Pancreas (tissue), 10 donors: ENCODE measurements around the gene KIF3A. TPM values are rescaled to one million over a fixed set of nuclear protein-coding genes. Genes with fewer than 3 reads are reported as not detected.

ENCODE experiments used
- ATAC-seq, 4 donors: fragments of 200-7000 bp; cut with Tn5 transposase; one replicate each; pipeline versions ENCODE4 v1.8.0 to v1.9.1; 2020; ENCODE audit warnings: mild to moderate bottlenecking in 4 of 4, moderate library complexity in 4 of 4
- DNase-seq, 6 donors: peaks; one replicate each; pipeline ENCODE4 v3.0.0-alpha.2; 2020
- FAIRE-seq: peaks from 2 replicates; lab custom pipeline; 2012; peaks lifted over from hg19 to GRCh38; lab: Jason Lieb, UNC
- H3K27ac ChIP-seq, 4 donors: fragments of 200-600 bp; sonication (generic); 1 replicate in 3 of 4; 2 replicates in 1 of 4; pipeline versions ENCODE4 v1.5.0 to v1.8.0; 2020
- H3K27me3 ChIP-seq, 4 donors: fragments of 200-600 bp; one replicate each; pipeline ENCODE4 v1.8.0; 2021
- H3K36me3 ChIP-seq, 3 donors: fragments of 200-600 bp; sonication (generic) in 1 of 3; one replicate each; pipeline versions ENCODE4 v1.5.0 to v1.8.0; 2020 to 2021
- H3K4me1 ChIP-seq, 3 donors: fragments of 200-600 bp; one replicate each; pipeline ENCODE4 v1.8.0; 2021
- H3K4me3 ChIP-seq, 4 donors: fragments of 200-600 bp; sonication (generic) in 2 of 4; one replicate each; pipeline versions ENCODE4 v1.5.0 to v1.8.0; 2020 to 2021
- H3K9me3 ChIP-seq, 4 donors: fragments of 200-600 bp; one replicate each; pipeline ENCODE4 v1.8.0; 2021
- CTCF ChIP-seq, 4 donors: fragments of 200-600 bp; sonication (generic) in 3 of 4; IDR thresholded peaks; one replicate each; pipeline versions ENCODE4 v1.5.0 to v1.8.0; 2021; ENCODE audit warnings: antibody characterized with exemption in 4 of 4
- WGBS, 2 donors: extraction: QIAGEN DNeasy Blood & Tissue Kit; methylation state at CpG; one replicate each; pipeline ENCODE4 v1.1.7; 2013; 5-methylcytosine and 5-hydroxymethylcytosine counted together
- intact Hi-C, 3 donors: fragments of 100-400 bp; cut with DNase I; formaldehyde crosslinking; loops; one replicate each; pipeline versions ENCODE4 v1.11.1 to v1.14.2; 2022
- polyA plus RNA-seq, 2 donors: library from polyadenylated mRNA; stranded (reverse); fragments of 200-250 nt; gene quantifications; one replicate each; pipeline ENCODE4 v1.2.3, GENCODE V29; 2013
- total RNA-seq, 6 donors: library from RNA; stranded (reverse); fragmentation: NEBNext Ultra II Directional in 4 of 6; extraction: Animal tissue kit (Norgen Biotek cat#: 25700) in 4 of 6; gene quantifications; one replicate each; pipeline versions ENCODE4 v1.2.1 to v1.2.4, GENCODE V29; 2021 to 2023
- donor health status: healthy with polysubstance abuse.
- donor health status: DM: no; HTN: no; CAD: no; lungs with moderate emphysema.
- donor health status: DM: no; HTN: no; CAD: no.
- donor health status: control.
- donor health status: control.
- donor health status: Bipolar disorder and iron deficiency.
- donor health status: DM: yes; HTN: yes; CAD: no.
- donor health status: DM: no; HTN: no; CAD: no.
- donor health status: DM: no; HTN: no; CAD: no.
- donor health status: DM: yes; HTN: yes; CAD: no.

KIF3A gene
- total and polyA plus RNA-seq, 8 donors, result 2.4 to 6.3 (median 4.1) TPM

DNA sequence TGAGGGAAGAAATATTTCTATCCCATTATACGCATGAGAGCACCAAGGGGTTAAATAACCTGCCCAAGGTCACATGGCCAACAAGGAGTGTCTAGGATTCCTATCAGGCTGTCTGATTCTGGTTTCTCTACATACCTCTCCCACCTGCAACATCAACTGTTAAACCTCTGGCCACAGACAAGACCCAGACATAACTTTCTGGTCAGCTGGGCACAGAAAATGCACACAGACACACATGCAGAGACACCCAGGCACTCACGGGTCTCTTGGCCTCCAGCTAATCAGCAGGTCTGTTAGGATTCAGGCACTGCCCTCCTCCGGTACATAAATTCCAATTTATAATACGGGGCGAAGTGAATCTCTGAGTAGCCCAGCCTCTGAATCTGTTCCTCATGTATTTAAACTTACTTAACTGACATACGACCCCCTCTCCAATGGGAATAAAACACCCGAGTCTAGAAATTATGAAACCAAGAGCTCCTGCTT, 38.2 kb upstream of the KIF3A start:
- peak overlapping the region in 2 of 4 donors; percentile 89 to 92 for H3K4me3 ChIP-seq
- no peaks in the 10 kb centered on the region for H3K36me3 ChIP-seq
- intact Hi-C loops, result no loop called here
- DNase-seq, result no peak
- peaks cover 0 to 14% (median 6%) of the 10 kb centered on the region in 3 donors for H3K4me1 ChIP-seq
- H3K27ac ChIP-seq, result no peak overlapping the region
- WGBS, 2 donors, result 16 to 23% methylated on average over 7 of the region's 7 CpGs
- no peak for FAIRE-seq
- H3K27me3 ChIP-seq, result no peaks in the 10 kb centered on the region
- no peak for TF ChIP-seq CTCF (IDR thresholded peaks at IDR 0.05)
- peak; percentile 12 to 55 (median 24) for ATAC-seq
- H3K9me3 ChIP-seq, result no peaks in the 10 kb centered on the region

DNA sequence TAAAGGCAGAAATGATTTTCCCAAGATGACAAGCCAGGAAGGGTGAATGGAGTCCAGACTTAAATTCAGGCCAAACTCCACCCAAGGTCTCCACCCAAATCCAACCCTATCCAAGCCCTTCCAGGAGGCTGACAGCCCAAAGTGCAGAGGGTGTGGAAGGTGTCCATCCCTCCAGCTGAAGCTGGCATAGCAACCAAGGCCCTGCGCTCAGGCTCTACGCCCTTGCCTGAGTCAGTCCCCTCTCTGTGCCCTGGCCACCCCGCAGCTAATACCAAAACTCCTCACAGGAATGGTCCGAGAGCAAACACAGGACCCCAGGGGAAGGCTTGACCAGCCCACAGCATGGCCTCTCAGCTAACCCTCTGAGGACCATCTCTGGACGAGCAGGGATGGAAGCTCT, 37.5 kb upstream of the KIF3A start:
- Histone ChIP-seq H3K4me1 (peaks cover 0 to 14% (median 6%) of the 10 kb centered on the region in 3 donors), H3K9me3 (no peaks in the 10 kb centered on the region), H3K4me3 (peak overlapping the region in 1 of 4 donors; percentile 92), H3K36me3 (no peaks in the 10 kb centered on the region), H3K27me3 (no peaks in the 10 kb centered on the region), H3K27ac (no peak overlapping the region)
- DNase-seq (no peak), ATAC-seq (no peak), FAIRE-seq (no peak)
- intact Hi-C loops, result no loop called here
- no peak for TF ChIP-seq CTCF (IDR thresholded peaks at IDR 0.05)
- WGBS, 2 donors, result 87 to 94% methylated on average over 5 of the region's 5 CpGs

DNA sequence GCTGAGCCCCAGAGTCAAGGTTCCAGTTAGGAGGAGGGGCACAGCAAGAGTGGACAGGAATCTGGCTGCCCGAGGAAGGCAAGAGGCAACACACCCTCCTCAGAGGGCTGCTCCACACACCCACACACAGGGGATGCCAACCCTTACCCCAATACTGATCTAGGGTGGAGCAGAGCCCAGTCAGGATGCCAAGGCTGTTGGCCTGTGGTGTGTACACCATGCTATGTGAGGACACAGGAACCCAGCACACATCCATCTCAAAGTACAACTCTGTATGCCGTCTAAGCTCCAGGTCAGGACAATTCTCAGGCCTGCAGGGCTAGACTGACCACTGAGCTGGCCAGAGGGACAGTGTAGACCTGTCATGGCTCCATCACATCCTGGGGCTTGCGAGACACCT, 37.1 kb upstream of the KIF3A start:
- Histone ChIP-seq H3K4me1 (peaks cover 0 to 14% (median 6%) of the 10 kb centered on the region in 3 donors), H3K27me3 (no peaks in the 10 kb centered on the region), H3K4me3 (no peak overlapping the region), H3K27ac (no peak overlapping the region), H3K9me3 (no peaks in the 10 kb centered on the region), H3K36me3 (no peaks in the 10 kb centered on the region)
- ATAC-seq (no peak), FAIRE-seq (no peak), DNase-seq (no peak)
- intact Hi-C loops, result no loop called here
- 58 to 73% methylated on average over 3 of the region's 3 CpGs for WGBS, 2 donors
- TF ChIP-seq CTCF (IDR thresholded peaks at IDR 0.05), result no peak

DNA sequence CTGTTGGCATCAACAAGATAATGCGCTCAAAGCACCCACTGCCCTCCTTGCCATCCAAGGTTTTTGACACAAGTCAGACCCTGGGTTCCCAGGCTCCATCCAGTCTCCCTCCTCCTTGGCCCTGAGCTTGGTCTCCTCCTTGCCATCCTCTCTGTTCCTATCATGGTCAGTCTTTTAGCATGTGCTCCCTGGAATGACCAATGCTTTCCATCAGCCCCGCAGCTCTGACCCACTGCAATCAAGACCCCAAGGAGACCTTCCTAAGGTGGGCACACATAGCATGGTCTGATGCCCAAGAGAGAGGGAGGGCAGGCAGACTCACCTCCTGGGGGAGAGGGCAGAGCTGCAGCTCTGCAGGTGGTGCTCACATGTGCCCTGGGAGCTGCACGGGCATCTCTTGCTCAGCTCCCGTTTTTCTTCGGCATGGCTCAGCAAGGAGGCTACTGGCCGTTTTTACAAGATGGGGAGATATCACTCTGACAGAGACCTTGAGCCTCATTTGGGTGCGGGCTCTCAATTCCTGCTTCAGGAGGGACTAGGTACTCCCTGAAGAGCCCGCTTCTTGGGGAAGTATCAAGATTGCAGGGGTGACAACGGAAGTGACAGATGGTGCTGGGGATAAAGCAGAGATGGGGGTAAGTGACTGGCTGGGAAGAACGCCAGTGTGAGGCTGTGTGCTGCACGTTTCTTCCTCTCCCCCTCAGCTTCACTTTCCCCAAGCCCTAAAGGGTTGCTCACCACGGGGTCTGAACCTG, 36.4 kb upstream of the KIF3A start:
- ATAC-seq, result no peak
- DNase-seq, result no peak
- no peak for TF ChIP-seq CTCF (IDR thresholded peaks at IDR 0.05)
- H3K4me3 ChIP-seq, result no peak overlapping the region
- 72 to 75% methylated on average over 12 of the region's 12 CpGs for WGBS, 2 donors
- intact Hi-C loops, result no loop called here
- no peaks in the 10 kb centered on the region for H3K27me3 ChIP-seq
- FAIRE-seq, result no peak
- H3K27ac ChIP-seq, result no peak overlapping the region
- H3K36me3 ChIP-seq, result no peaks in the 10 kb centered on the region
- no peaks in the 10 kb centered on the region for H3K9me3 ChIP-seq
- peaks cover 0 to 14% (median 6%) of the 10 kb centered on the region in 3 donors for H3K4me1 ChIP-seq

DNA sequence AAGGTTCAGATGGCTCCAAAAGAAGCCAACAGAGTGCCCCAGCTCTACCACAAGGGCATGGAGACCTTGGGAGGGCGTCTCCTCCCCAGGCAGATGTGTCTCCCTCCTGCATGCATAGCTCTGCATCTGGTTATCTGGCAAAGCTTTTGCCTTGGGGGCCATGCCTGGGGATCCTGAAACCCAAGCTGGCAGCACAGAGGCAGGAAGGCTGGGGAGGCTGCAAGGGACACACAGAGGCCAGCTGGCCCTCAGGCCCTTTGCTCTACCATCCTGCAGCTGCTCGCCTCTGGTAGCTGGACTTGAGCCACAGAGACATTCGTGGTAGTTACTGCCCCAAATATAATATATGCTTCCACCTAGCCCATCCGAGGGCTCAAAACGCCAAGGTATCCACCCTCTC, 35.8 kb upstream of the KIF3A start:
- TF ChIP-seq CTCF (IDR thresholded peaks at IDR 0.05), result no peak

More for the DNA sequence above, 35.8 kb upstream of the KIF3A start:
- intact Hi-C loops, result no loop called here
- H3K27me3 ChIP-seq, result no peaks in the 10 kb centered on the region
- ATAC-seq (no peak), FAIRE-seq (no peak), DNase-seq (no peak)
- WGBS, 2 donors, result 82 to 84% methylated on average over 5 of the region's 5 CpGs
- H3K4me3 ChIP-seq, result no peak overlapping the region
- H3K9me3 ChIP-seq, result no peaks in the 10 kb centered on the region
- no peak overlapping the region for H3K27ac ChIP-seq
- peaks cover 0 to 9% (median 2%) of the 10 kb centered on the region in 3 donors for H3K4me1 ChIP-seq
- no peaks in the 10 kb centered on the region for H3K36me3 ChIP-seq
